Right kidney (tissue), 1 donor: Measurements from ENCODE around the gene ACTL10.

Experiments
- DNase-seq: peaks from one replicate; pipeline ENCODE4 v3.0.0-alpha.2; 2016

Gene ACTL10

DNA sequence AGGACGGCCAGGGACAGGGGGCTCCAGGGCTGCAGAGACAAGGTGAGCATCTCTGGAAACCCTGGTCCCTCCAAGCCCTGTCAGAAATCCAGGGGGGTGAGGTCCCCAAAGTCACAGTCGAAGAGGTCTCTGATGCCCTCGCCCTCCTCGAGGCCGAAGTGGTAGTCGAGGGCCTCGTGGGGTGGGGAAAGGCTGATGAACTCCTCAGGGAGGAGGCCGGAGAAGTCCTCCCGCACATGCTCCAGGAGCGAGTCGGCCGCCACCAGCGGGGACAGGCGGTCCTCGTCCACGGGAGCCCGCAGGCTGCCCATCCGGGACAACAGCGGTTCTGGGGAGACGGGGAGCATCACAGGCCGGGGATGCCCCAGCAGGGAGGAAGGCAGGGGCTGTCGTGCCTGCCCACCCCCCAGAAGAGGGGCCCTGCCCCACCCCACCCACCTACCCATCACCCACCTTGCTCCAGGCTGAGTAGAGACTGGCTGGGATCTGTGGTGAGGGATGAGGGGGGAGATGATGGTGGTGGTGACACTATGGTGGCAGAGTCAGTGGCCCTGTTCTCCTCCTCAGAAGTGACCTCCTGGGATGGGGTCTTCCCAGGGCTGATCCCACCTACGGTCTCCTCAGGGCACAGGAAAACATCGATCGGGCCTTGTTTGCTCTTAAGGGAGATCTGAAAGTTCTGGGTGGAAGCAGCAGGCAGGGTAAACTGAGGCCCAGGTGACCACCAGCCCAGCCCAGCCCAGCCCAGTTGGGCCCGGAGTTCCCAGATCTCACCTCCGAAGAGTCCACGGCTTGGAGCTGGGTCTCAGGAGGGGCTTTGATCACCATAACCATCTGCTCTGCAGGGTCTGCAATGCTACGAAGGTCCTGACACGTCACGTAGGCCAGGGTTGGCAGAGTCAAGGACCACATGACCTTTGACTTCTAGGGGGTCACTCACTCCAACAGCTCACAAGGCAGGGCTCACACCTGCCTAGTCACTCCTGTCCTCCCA is 10.2 kb downstream of the ACTL10 start:
- no peak for DNase-seq

GRCh38 chr20:33677991-33678702 is 11.4 kb downstream of the ACTL10 start:
- no peak for DNase-seq

DNA sequence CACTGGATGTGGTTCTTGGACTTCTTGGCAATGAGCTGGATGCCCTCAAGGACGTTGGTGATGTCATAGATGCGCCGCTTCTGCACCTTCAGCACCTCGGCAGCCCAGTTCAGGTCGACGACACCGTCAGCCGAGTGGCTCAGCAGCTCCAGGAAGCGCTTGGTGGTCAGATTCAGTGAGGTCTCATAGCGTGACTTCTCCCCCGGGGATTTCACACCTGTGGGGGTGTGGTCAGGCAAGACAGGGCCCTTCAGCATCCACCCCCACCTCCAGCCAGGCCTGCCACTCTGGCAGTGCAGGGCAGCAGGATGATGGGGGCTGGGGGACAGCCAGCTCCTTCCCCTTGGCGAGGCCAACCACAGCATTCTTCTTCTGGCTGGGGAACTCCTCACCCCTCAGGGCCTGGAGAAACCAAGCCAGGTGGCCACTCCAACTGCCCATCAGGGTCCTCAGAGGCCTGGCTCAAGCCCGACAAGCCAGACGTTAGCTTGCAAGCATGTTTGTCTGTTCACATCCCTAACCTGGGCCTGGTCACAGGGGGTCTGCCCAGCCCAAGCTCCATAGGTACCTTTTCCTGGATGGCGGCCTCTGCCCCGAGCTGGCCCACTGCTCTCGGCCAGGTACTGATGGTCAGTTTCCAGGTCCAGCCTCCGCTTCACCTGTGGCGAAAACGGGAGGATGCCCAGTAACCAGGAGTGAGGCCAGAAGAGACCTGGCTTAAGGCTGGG is 13.2 kb downstream of the ACTL10 start:
- no peak for DNase-seq

- DNase-seq, result no peak
Observed at GRCh38 chr20:33680686-33681085, 13.9 kb downstream of the ACTL10 start.

- no peak for DNase-seq
Observed at GRCh38 chr20:33681288-33681687, 14.5 kb downstream of the ACTL10 start.

DNA sequence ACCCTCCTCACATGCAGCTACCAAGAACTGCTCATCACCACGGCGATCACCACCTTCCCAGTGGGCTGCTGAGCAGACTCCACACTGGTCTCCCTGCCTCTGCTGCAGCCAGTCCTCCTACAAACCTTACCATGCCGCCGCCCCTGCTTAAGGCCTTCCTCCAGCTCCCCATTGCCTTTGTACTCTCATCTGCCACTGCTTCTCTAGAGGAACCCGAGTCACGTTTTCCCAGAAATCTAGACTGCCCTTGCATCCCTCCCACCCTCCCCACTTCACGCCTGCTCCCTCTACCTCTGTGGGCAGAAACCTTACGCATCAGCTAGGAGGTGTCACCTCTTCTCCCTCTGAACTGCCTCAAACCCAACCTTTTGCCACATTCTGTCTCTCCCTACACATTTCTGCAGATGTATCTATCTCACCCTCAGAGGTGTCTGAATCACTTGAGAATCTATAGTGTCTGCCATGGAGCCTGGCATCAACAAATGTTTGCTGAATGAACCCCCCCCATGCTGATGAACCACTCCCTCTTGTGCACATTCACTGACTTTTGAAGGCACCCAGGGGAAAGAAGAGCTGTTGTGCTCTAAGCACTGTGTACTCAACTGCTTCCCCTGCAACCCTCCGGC is 15.1 kb downstream of the ACTL10 start:
- no peak for DNase-seq

DNA sequence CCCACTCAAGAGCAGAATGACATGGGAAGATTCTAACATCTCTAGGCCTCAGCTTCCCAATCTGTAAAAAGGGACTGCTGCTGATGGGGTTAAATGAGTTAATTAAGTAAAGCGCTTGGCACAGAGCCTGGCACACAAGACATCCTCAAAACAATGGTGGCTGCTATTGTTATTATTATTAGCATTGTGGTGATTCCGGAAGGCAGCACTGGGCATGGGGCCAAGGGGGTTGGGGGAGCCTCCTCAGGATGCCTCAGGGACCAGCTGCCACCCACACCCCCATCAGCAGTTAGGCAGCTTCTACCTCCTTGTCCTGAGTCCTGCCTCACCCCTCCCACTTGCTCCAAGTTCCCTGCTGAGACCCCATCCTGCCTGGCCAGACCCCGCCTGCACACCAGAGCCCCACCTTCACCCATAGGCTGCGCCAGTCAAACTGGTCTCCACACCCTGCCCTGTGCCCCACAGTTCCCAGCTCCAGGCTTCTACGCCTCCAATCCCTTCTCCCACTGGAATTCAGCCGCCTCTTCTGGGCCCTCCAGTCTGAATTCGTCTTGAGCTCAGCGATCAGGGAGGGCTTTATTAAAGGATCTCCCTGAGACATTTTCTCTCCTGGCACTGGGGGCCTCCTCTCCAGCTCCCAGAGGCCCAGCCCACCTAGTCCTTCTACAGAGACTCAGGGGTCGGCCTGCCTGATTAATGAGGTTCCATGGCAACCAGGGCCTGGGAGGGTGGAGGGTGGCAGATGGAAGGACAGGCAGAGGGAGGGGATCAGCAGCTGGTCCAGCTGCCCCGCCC is 18.0 kb downstream of the ACTL10 start:
- DNase-seq, result no peak

DNA sequence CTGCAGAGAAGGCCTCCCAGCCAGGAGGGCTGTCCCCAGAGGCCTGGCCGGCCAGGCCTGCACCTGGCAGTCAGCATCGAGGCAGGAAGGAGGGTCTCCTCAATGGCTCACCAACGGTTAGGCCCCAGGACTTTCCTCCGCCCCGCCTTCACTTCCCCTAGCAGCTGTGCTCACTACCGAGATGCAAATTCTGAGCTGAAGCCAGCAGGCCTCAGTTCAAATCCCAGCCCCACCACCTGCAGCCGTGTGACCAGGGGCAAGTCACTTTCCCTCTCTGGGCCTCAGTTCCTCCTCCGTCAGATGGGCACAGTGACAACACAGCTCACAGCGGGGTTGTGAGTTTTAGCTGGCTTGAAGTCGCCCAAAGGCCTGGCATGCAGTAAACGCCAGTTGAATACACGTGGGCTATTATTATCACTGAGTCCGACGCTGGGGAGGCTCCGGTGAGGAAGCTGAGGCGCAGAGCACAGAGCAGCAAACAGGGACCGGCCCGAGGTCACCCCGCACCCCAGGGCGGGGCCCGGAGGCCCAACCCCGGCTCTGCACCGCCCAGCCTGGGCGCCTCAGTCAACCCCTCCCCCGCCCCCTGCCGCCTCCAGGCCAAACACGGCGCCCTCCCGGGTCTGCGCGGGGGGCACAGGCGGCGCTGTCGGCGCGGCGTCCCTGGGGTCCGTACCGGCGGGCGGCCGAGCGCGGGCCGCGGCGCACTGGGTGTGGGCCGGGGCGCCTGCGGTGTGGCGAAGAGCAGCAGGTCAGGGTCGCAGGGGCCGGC is 18.8 kb downstream of the ACTL10 start:
- DNase-seq, result no peak

GRCh38 chr20:33686100-33686983 is 19.6 kb downstream of the ACTL10 start, which contains the start of gene E2F1:
Gene E2F1, minus strand, starts transcription at chr20:33686385. Its CDS starts 121 bp downstream, at chr20:33686264.
- peak; percentile 61 for DNase-seq

DNA sequence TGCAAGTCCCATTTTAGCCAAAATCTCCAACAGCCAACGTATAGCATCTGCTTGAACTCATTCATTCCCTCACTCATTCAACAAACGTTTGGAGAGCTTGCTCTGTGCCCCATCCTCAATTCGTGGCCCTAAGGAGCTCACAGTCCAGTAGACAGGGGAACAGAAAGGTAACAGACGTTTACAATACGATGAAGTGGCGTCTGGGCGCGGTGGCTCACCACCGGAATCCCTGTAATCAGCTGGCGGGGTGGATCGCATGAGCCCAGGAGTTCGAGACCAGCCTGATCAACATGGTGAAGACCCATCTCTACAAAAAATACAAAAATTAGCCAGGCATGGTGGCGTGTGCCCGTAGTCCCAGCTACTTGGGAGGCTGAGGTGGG is 20.2 kb downstream of the ACTL10 start:
- no peak for DNase-seq

GRCh38 chr20:33687370-33687915 is 20.7 kb downstream of the ACTL10 start:
- DNase-seq, result no peak

- DNase-seq, result no peak
Observed at GRCh38 chr20:33687993-33688937, 21.5 kb downstream of the ACTL10 start.

GRCh38 chr20:33688938-33689424 is 22.2 kb downstream of the ACTL10 start:
- DNase-seq, result no peak

GRCh38 chr20:33689493-33689892 is 22.8 kb downstream of the ACTL10 start:
- DNase-seq, result no peak

GRCh38 chr20:33689973-33690372 is 23.2 kb downstream of the ACTL10 start:
- no peak for DNase-seq

GRCh38 chr20:33693289-33693688 is 26.5 kb downstream of the ACTL10 start:
- DNase-seq, result no peak

DNA sequence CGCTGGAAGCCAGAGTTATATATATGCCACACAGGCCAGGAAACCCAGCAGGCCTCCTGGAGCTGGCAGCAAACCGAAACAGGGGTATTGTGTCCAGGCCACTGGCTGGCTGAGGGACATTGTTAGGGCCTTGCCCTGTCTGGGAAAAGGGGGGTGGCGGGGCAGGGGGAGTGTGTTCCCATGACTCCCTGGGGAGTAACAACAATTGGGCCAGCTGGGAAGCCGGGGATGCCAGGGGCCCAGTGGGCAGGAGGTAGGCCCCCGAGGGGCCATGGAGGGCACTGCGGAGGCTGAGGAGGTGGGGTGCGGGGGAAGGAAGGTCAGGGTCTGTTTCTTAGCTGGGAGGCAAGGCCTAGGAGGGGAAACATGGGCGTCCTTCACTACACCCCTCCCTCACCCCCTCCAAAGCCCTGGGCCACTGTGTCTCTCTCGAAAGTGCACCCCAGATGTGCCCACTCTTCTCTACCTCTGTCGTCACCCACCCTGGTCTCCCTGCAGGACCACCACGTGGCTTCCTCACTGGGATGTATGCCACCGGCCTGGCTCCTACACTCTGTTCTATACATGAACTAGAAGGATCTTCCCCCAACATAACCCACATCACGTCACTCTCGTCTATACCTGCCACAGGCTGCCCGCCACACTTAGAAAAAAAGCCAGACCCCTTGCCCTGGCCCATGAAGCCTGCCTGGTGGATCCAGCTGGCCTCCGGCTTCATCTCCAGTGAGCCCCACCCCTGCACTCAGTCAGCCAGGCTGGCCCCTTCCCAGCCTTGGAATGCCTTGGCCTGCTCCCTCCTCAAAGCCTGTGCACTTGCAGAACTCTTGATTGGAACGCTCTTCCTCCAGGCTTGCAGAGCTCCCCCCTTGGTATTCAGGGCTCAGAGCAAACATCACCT is 27.2 kb downstream of the ACTL10 start:
- no peak for DNase-seq
